OCI-LY7 (cell line): ENCODE measurements around the gene MARS1. TPM values are rescaled to one million over a fixed set of nuclear protein-coding genes. Genes with fewer than 3 reads are reported as not detected.
"Not testable (repeated sequence)": the region's sequence is repeated elsewhere in the genome, so short reads cannot be mapped to it uniquely, and the experiment has no call there.

ENCODE experiments used
- BruUV-seq: library from RNA; stranded (reverse); fragments of 400-500 nt; replicated peaks from 2 replicates; lab custom pipeline; 2021; lab: Mats Ljungman, UMichigan
- CTCF ChIA-PET: fragments of 300-600 bp; sonication (Branson Sonifier 250); formaldehyde crosslinking; loops from one replicate; lab custom pipeline; 2022; ENCODE audit warnings: antibody characterized with exemption; ENCODE audit not compliant: unreplicated experiment; lab: Charles Lee
- POLR2A ChIA-PET: fragments of 300-600 bp; sonication (Branson Sonifier 250); formaldehyde crosslinking; loops from one replicate; lab custom pipeline; 2022; ENCODE audit warnings: antibody characterized with exemption; lab: Charles Lee
- DNase-seq: peaks from one replicate; pipeline ENCODE4 v3.0.0-alpha.2; 2015; ENCODE audit warnings: low spot score
- H2AFZ ChIP-seq: fragments of 200-600 bp; sonication (generic), shearing (Covaris generic); 2 replicates; pipeline ENCODE4 v1.6.1; 2014; ENCODE audit warnings: mild to moderate bottlenecking, antibody characterized with exemption, low read length, moderate library complexity
- H3K27ac ChIP-seq: fragments of 200-600 bp; sonication (generic); 2 replicates; pipeline ENCODE4 v1.5.1; 2014; ENCODE audit warnings: mixed run types, low read depth, mild to moderate bottlenecking, moderate library complexity, low read length, inconsistent platforms; ENCODE audit not compliant: poor library complexity, severe bottlenecking
- H3K36me3 ChIP-seq: fragments of 200-600 bp; sonication (generic); 2 replicates; pipeline ENCODE4 v1.6.1; 2014; ENCODE audit warnings: mild to moderate bottlenecking, antibody characterized with exemption, low read length, moderate library complexity, mixed read lengths; ENCODE audit not compliant: insufficient read depth
- H3K4me1 ChIP-seq: fragments of 200-600 bp; sonication (generic); 2 replicates; pipeline ENCODE4 v1.5.1; 2014; ENCODE audit warnings: mild to moderate bottlenecking, low read length; ENCODE audit not compliant: insufficient read depth, poor library complexity, severe bottlenecking
- H3K4me2 ChIP-seq: fragments of 200-600 bp; sonication (generic); 2 replicates; pipeline ENCODE4 v1.6.1; 2014; ENCODE audit warnings: mild to moderate bottlenecking, low read length
- H3K4me3 ChIP-seq: fragments of 200-600 bp; sonication (generic); 2 replicates; pipeline ENCODE4 v1.5.1; 2014; ENCODE audit warnings: mild to moderate bottlenecking, low read depth, low read length; ENCODE audit not compliant: poor library complexity, severe bottlenecking
- H3K79me2 ChIP-seq: fragments of 200-600 bp; sonication (generic); 2 replicates; pipeline ENCODE4 v1.6.1; 2016; ENCODE audit warnings: low read depth, mild to moderate bottlenecking, low read length, moderate library complexity, mixed read lengths; ENCODE audit not compliant: insufficient read depth
- H3K9me2 ChIP-seq: fragments of 200-600 bp; sonication (generic); 2 replicates; pipeline ENCODE4 v1.6.1; 2016; ENCODE audit warnings: mild to moderate bottlenecking, low read length, mixed read lengths; ENCODE audit not compliant: insufficient read depth
- H3K9me3 ChIP-seq: fragments of 200-600 bp; sonication (generic); 2 replicates; pipeline ENCODE4 v1.6.1; 2014; ENCODE audit warnings: mild to moderate bottlenecking, mixed run types, low read length, mixed read lengths
- H4K20me1 ChIP-seq: fragments of 200-600 bp; sonication (generic); 2 replicates; pipeline ENCODE4 v1.6.1; 2014; ENCODE audit warnings: mild to moderate bottlenecking, antibody characterized with exemption, low read length, moderate library complexity, mixed read lengths; ENCODE audit not compliant: insufficient read depth
- EZH2phosphoT487 ChIP-seq: fragments of 200-600 bp; sonication (generic); IDR thresholded peaks from 2 replicates; pipeline ENCODE4 v1.6.1; 2018; ENCODE audit warnings: low read depth, borderline replicate concordance, mild to moderate bottlenecking, mixed run types, antibody characterized with exemption, low read length, moderate library complexity, mixed read lengths
- intact Hi-C: fragments of 100-400 bp; cut with micrococcal nuclease; formaldehyde crosslinking; loops from one replicate; pipeline ENCODE4 v1.10.0; 2022; ENCODE audit not compliant: unreplicated experiment
- total RNA-seq, 2 experiments: library from RNA; depleted of rRNA in 1 of 2; stranded (reverse); fragments of >200 nt in 1 of 2; shearing (Covaris generic) in 1 of 2; gene quantifications; 2 replicates each; pipeline ENCODE4 v1.2.3, GENCODE V29; 2014 to 2022
- TF ChIP-seq, protein P1 (sequence below): fragments of 200-600 bp; sonication (generic); conservative IDR thresholded peaks from 2 replicates; pipeline ENCODE4 v1.5.1; 2014; ENCODE audit warnings: mild to moderate bottlenecking, antibody characterized with exemption, low read length, moderate library complexity, mixed read lengths

MARS1 gene
- total RNA-seq, 2 experiments from 2014 or later, result 272 to 465 TPM

DNA sequence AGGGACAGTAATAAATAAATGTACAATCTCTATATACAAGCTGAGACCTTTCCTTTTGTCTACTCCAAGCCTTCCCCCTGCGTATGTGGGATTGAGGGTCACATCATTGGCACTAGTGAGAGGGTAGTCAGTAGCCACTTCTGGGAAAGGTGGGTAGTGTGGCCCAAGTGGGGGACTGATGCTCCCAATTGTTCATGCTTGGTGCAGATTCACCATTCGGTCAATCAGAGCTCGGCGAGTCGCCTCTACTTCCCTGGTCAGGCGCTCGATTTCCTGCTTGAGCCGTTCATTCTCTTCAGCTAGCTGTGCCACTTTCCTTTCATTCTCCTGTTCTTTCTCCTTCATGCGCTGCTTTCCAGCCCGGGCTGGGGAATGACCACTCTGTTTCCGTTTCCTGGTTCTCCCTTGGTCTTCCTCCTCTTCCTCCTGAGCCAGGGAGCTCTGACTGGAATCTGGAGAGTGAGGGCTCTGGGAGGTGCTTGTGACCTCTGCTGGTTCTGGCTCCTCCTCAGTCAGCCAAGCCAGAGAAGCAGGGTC, 28.8 kb downstream of the MARS1 start:
- no peaks in the 10 kb centered on the region for H3K9me2 ChIP-seq
- H3K4me1 ChIP-seq, result peaks cover 25% of the 10 kb centered on the region
- no peak for DNase-seq
- H3K4me2 ChIP-seq, result no peak overlapping the region
- H3K79me2 ChIP-seq, result peaks cover 23% of the 10 kb centered on the region
- no peak overlapping the region for H2AFZ ChIP-seq
- ChIA-PET CTCF (interaction anchor here (0.6 kb wide), 1 partner anchor 25 kb away, joined by 3 read pairs; no protein-coding TSS in a partner anchor), POLR2A (interaction anchor here (1.6 kb wide), 1 partner anchor 36 kb away, joined by 5 read pairs; no protein-coding TSS in a partner anchor)
- no peak overlapping the region for H3K4me3 ChIP-seq
- BruUV-seq, result no TSS peak
- intact Hi-C loops, result no loop called here
- H3K36me3 ChIP-seq, result peaks cover 83% of the 10 kb centered on the region
- peaks cover 10% of the 10 kb centered on the region for H4K20me1 ChIP-seq
- H3K27ac ChIP-seq, result no peak overlapping the region
- TF ChIP-seq, protein P1, sequence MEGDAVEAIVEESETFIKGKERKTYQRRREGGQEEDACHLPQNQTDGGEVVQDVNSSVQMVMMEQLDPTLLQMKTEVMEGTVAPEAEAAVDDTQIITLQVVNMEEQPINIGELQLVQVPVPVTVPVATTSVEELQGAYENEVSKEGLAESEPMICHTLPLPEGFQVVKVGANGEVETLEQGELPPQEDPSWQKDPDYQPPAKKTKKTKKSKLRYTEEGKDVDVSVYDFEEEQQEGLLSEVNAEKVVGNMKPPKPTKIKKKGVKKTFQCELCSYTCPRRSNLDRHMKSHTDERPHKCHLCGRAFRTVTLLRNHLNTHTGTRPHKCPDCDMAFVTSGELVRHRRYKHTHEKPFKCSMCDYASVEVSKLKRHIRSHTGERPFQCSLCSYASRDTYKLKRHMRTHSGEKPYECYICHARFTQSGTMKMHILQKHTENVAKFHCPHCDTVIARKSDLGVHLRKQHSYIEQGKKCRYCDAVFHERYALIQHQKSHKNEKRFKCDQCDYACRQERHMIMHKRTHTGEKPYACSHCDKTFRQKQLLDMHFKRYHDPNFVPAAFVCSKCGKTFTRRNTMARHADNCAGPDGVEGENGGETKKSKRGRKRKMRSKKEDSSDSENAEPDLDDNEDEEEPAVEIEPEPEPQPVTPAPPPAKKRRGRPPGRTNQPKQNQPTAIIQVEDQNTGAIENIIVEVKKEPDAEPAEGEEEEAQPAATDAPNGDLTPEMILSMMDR, result no peak
- no peak for TF ChIP-seq EZH2phosphoT487
- no peaks in the 10 kb centered on the region for H3K9me3 ChIP-seq

DNA sequence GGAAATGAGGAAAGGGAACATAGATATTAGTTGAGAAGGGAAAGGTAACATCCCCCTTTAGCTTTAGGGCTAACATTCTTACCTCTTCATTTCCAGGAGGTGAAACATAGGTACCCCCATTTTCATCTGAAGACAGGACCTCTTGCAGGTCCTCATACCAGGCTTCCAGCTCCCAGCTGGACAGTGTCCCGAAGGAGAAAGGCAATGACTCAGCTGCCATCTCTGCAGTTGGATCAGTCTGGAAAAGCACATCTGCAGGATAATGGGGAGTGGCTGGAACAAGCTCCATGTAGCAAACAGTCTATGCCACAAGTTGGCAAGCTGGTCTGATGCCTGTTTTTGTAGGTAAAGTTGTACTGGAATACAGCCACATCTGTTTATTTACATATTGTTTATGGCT, 29.3 kb downstream of the MARS1 start:
- Histone ChIP-seq H3K9me2 (no peaks in the 10 kb centered on the region), H3K9me3 (no peaks in the 10 kb centered on the region), H3K4me2 (no peak overlapping the region), H2AFZ (no peak overlapping the region), H3K27ac (no peak overlapping the region), H3K79me2 (peaks cover 23% of the 10 kb centered on the region), H3K4me3 (no peak overlapping the region), H4K20me1 (peaks cover 10% of the 10 kb centered on the region), H3K36me3 (peaks cover 78% of the 10 kb centered on the region), H3K4me1 (peaks cover 30% of the 10 kb centered on the region)
- no peak for DNase-seq
- TF ChIP-seq, protein P1, result no peak
- no peak for TF ChIP-seq EZH2phosphoT487
- intact Hi-C loops, result no loop called here
- ChIA-PET CTCF (interaction anchor here (1.1 kb wide), 1 partner anchor 58 kb away, joined by 3 read pairs; no protein-coding TSS in a partner anchor), POLR2A (no interaction called here)
- BruUV-seq, result no TSS peak

DNA sequence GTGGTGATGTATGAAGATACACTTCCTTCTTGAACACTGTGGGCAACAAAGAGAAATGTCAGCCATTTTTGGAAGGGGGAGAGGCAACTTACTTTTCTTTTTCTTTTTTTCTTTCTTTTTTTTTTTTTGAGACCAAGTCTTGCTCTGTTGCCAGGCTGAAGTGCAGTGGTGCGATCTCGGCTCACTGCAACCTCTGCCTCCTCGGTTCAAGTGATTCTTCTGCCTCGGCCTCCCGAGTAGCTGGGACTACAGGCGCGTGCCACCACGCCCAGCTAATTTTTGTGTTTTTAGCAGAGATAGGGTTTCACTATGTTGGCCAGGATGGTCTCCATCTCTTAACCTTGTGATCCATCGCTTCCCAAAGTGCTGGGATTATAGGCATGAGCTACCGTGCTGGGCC, 29.9 kb downstream of the MARS1 start:
- H2AFZ ChIP-seq, H3K27ac ChIP-seq, H3K4me3 ChIP-seq, DNase-seq, H3K9me3 ChIP-seq, intact Hi-C loops, H3K9me2 ChIP-seq, BruUV-seq: not testable (repeated sequence)
- Histone ChIP-seq H3K4me2 (peak overlapping the region; percentile 93; the same call in 1 of the 2 replicates), H4K20me1 (peaks cover 10% of the 10 kb centered on the region), H3K4me1 (peaks cover 32% of the 10 kb centered on the region), H3K79me2 (peaks cover 23% of the 10 kb centered on the region), H3K36me3 (peaks cover 72% of the 10 kb centered on the region)
- ChIA-PET CTCF (interaction anchor here (1.1 kb wide), 1 partner anchor 59 kb away, joined by 3 read pairs; no protein-coding TSS in a partner anchor), POLR2A (interaction anchor here (0.8 kb wide), 1 partner anchor 15 kb away, joined by 3 read pairs; no protein-coding TSS in a partner anchor)
